GM12878 (cell line): Measurements from ENCODE around the gene SH2D3A. TPM values are rescaled to one million over a fixed set of nuclear protein-coding genes. Genes with fewer than 3 reads are reported as not detected.

ENCODE experiments used
- CBX5 ChIP-seq: sonication (generic); IDR thresholded peaks from 2 replicates; pipeline ENCODE4 v1.6.1; 2016; ENCODE audit warnings: low read depth, moderate library complexity, mild to moderate bottlenecking, inconsistent platforms
- CHD1 ChIP-seq: IDR thresholded peaks from 2 replicates; pipeline ENCODE4 v1.6.1; 2012; ENCODE audit warnings: low read depth, low read length, improper control_type of control experiment
- E4F1 ChIP-seq: fragments of 450-650 bp; IDR thresholded peaks from 2 replicates; pipeline ENCODE4 v1.6.1; 2018; ENCODE audit warnings: borderline replicate concordance, mild to moderate bottlenecking; ENCODE audit not compliant: partially characterized antibody
- HDAC2 ChIP-seq: fragments of 200-600 bp; sonication (generic); IDR thresholded peaks from 2 replicates; pipeline ENCODE4 v1.6.1; 2017
- IKZF1 ChIP-seq: fragments of 450-650 bp; conservative IDR thresholded peaks from 2 replicates; pipeline ENCODE4 v1.6.1; 2017; ENCODE audit warnings: antibody characterized with exemption, mild to moderate bottlenecking
- PML ChIP-seq: IDR thresholded peaks from 2 replicates; pipeline ENCODE4 v1.6.1; 2012; ENCODE audit warnings: low read length, inconsistent platforms
- SMAD5 ChIP-seq: IDR thresholded peaks from 2 replicates; pipeline ENCODE4 v1.6.1; 2016; ENCODE audit warnings: antibody characterized with exemption, low read depth
- STAT1 ChIP-seq: fragments of 450-650 bp; conservative IDR thresholded peaks from 2 replicates; pipeline ENCODE4 v1.6.1; 2014; ENCODE audit warnings: antibody characterized with exemption, mild to moderate bottlenecking
- SUPT20H ChIP-seq: IDR thresholded peaks from 2 replicates; pipeline ENCODE4 v1.6.1; 2011; ENCODE audit warnings: low read depth, mild to moderate bottlenecking, low read length, moderate library complexity, borderline replicate concordance; ENCODE audit not compliant: control insufficient read depth
- ZBTB4 ChIP-seq: fragments of 450-650 bp; formaldehyde crosslinking; IDR thresholded peaks from 2 replicates; pipeline ENCODE4 v1.4.0; 2022; ENCODE audit warnings: mild to moderate bottlenecking, moderate library complexity
- polyA plus RNA-seq, 11 experiments: library from polyadenylated mRNA; depleted of rRNA in 4 of 11; unstranded in 6 of 11; stranded (reverse) in 5 of 11; fragments of >200 nt; fragmentation: Nextera tagmentation in 4 of 11; fragmentation: Illumina TruSeq in 1 of 11; extraction: Ambion mirVana in 4 of 11; extraction: Trizol in 1 of 11; gene quantifications; 1 replicate in 1 of 11; 2 replicates in 10 of 11; pipeline versions ENCODE4 v1.2.1 to v1.2.3, GENCODE V29; 2011 to 2016; ENCODE audit warnings: inconsistent platforms in 2 of 11, missing spikeins in 2 of 11, low read depth in 1 of 11
- total RNA-seq, 4 experiments: library from RNA; depleted of rRNA in 3 of 4; stranded (reverse); fragments of >200 nt in 3 of 4; fragmentation: Illumina TruSeq in 1 of 4; extraction: Trizol in 1 of 4; gene quantifications; 2 replicates each; pipeline versions ENCODE4 v1.2.1 to v1.2.3, GENCODE V29; 2013 to 2021
- TF ChIP-seq, protein P1 (sequence below): IDR thresholded peaks from 2 replicates; pipeline ENCODE4 v1.6.1; 2012; ENCODE audit warnings: mild to moderate bottlenecking, low read depth, low read length
- TF ChIP-seq, protein P2 (sequence below): IDR thresholded peaks from 2 replicates; pipeline ENCODE4 v1.6.1; 2011; ENCODE audit warnings: mild to moderate bottlenecking, low read depth, low read length, moderate library complexity; ENCODE audit not compliant: insufficient replicate concordance
- TF ChIP-seq, protein P3 (sequence below): fragments of 450-650 bp; IDR thresholded peaks from 2 replicates; pipeline ENCODE4 v1.6.1; 2018; ENCODE audit warnings: mild to moderate bottlenecking, low read depth, moderate library complexity; ENCODE audit not compliant: partially characterized antibody

The SH2D3A gene
- total and polyA plus RNA-seq, 10 of the 15 experiments (the other 5 are each of a cell fraction or from before 2014, with no cell fraction given), result 0.77 to 24.4 (median 9.5) TPM

DNA sequence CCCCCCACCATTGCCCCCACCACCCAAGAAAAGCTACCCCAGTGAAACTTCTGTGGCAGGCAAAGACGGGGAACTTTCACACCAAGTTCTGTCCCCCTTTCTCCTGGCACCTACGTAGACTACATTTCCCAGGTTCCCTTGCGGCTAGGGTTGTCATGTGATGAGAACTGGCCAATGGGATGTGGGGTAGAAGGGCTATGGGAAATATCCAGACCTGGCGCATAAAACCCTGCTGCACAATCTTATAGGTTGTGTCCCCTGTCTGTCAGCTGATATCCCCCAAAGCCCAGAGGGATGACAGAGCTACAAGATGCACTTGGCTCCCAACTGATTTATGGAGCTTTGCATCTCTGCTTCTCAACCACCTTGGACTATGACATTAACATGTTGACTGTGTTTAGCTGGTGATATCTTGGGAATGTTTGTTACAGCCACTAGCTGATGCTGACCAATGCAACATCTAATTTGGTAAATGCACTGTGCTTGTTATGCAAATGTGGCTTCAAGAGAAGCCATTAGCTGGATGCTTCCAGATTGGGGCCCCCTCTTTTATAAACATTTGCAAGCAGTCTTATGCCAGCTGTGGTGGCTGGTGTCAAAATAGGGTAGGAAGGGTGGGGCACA is 6.1 kb downstream of the SH2D3A start (continued):
- TF ChIP-seq, protein P1, sequence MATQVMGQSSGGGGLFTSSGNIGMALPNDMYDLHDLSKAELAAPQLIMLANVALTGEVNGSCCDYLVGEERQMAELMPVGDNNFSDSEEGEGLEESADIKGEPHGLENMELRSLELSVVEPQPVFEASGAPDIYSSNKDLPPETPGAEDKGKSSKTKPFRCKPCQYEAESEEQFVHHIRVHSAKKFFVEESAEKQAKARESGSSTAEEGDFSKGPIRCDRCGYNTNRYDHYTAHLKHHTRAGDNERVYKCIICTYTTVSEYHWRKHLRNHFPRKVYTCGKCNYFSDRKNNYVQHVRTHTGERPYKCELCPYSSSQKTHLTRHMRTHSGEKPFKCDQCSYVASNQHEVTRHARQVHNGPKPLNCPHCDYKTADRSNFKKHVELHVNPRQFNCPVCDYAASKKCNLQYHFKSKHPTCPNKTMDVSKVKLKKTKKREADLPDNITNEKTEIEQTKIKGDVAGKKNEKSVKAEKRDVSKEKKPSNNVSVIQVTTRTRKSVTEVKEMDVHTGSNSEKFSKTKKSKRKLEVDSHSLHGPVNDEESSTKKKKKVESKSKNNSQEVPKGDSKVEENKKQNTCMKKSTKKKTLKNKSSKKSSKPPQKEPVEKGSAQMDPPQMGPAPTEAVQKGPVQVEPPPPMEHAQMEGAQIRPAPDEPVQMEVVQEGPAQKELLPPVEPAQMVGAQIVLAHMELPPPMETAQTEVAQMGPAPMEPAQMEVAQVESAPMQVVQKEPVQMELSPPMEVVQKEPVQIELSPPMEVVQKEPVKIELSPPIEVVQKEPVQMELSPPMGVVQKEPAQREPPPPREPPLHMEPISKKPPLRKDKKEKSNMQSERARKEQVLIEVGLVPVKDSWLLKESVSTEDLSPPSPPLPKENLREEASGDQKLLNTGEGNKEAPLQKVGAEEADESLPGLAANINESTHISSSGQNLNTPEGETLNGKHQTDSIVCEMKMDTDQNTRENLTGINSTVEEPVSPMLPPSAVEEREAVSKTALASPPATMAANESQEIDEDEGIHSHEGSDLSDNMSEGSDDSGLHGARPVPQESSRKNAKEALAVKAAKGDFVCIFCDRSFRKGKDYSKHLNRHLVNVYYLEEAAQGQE, result no peak
- TF ChIP-seq, protein P2, sequence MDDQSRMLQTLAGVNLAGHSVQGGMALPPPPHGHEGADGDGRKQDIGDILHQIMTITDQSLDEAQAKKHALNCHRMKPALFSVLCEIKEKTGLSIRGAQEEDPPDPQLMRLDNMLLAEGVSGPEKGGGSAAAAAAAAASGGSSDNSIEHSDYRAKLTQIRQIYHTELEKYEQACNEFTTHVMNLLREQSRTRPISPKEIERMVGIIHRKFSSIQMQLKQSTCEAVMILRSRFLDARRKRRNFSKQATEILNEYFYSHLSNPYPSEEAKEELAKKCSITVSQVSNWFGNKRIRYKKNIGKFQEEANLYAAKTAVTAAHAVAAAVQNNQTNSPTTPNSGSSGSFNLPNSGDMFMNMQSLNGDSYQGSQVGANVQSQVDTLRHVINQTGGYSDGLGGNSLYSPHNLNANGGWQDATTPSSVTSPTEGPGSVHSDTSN, result peak; percentile 9
- TF ChIP-seq E4F1, result no peak
- TF ChIP-seq IKZF1, result no peak
- no peak for TF ChIP-seq ZBTB4
- TF ChIP-seq HDAC2, result no peak
- TF ChIP-seq, protein P3, sequence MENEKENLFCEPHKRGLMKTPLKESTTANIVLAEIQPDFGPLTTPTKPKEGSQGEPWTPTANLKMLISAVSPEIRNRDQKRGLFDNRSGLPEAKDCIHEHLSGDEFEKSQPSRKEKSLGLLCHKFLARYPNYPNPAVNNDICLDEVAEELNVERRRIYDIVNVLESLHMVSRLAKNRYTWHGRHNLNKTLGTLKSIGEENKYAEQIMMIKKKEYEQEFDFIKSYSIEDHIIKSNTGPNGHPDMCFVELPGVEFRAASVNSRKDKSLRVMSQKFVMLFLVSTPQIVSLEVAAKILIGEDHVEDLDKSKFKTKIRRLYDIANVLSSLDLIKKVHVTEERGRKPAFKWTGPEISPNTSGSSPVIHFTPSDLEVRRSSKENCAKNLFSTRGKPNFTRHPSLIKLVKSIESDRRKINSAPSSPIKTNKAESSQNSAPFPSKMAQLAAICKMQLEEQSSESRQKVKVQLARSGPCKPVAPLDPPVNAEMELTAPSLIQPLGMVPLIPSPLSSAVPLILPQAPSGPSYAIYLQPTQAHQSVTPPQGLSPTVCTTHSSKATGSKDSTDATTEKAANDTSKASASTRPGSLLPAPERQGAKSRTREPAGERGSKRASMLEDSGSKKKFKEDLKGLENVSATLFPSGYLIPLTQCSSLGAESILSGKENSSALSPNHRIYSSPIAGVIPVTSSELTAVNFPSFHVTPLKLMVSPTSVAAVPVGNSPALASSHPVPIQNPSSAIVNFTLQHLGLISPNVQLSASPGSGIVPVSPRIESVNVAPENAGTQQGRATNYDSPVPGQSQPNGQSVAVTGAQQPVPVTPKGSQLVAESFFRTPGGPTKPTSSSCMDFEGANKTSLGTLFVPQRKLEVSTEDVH, result no peak
- no peak for TF ChIP-seq STAT1
- no peak for TF ChIP-seq CHD1
- no peak for TF ChIP-seq CBX5
- no peak for TF ChIP-seq SMAD5
- no peak for TF ChIP-seq PML
- TF ChIP-seq SUPT20H, result no peak
- TF ChIP-seq, all 136 proteins: peak for 10
